HEK293T (cell line): Measurements from ENCODE around the gene SYT9.

ENCODE experiments used
- HDGF ChIP-seq: fragments of 450-650 bp; IDR thresholded peaks from 2 replicates; pipeline ENCODE4 v1.6.1; 2017; ENCODE audit warnings: antibody characterized with exemption, borderline replicate concordance
- SP1 ChIP-seq: fragments of 450-650 bp; IDR thresholded peaks from 2 replicates; pipeline ENCODE4 v1.6.1; 2017

GRCh38 chr11:7311903-7312302 lies 60.2 kb downstream of the SYT9 start:
- TF ChIP-seq HDGF = no peak
- no peak for TF ChIP-seq SP1
